NCI-H748 (cell line): Measurements from ENCODE around the gene SLC35E2B.
A peak's percentile ranks its signal among the peaks of the same experiment; 100 is the strongest.
"Not testable (repeated sequence)": the region's sequence is repeated elsewhere in the genome, so short reads cannot be mapped to it uniquely, and the experiment has no call there.

Experiments
- DNase-seq: peaks from one replicate; lab custom pipeline; 2025; ENCODE audit not compliant: unreplicated experiment; lab: John Stamatoyannopoulos, UW

SLC35E2B gene

GRCh38 chr1:1647567-1648241, 44.9 kb downstream of the SLC35E2B start:
- not testable (repeated sequence) for DNase-seq

GRCh38 chr1:1646326-1646725, 46.3 kb downstream of the SLC35E2B start:
- not testable (repeated sequence) for DNase-seq

GRCh38 chr1:1640711-1641461, 51.7 kb downstream of the SLC35E2B start:
- DNase-seq: not testable (repeated sequence)

- not testable (repeated sequence) for DNase-seq
These were observed 52.5 kb downstream of the SLC35E2B start for GRCh38 chr1:1640081-1640480.

- not testable (repeated sequence) for DNase-seq
These were observed 53.2 kb downstream of the SLC35E2B start for GRCh38 chr1:1639368-1639767.

GRCh38 chr1:1638528-1638927, 54.1 kb downstream of the SLC35E2B start:
- DNase-seq: not testable (repeated sequence)

- DNase-seq: not testable (repeated sequence)
These were observed 55.1 kb downstream of the SLC35E2B start for GRCh38 chr1:1637479-1637875.

GRCh38 chr1:1636621-1637478, 55.7 kb downstream of the SLC35E2B start:
- DNase-seq: not testable (repeated sequence)

- DNase-seq: not testable (repeated sequence)
These were observed 58.0 kb downstream of the SLC35E2B start for GRCh38 chr1:1634613-1635012.

- not testable (repeated sequence) for DNase-seq
These were observed 59.2 kb downstream of the SLC35E2B start for GRCh38 chr1:1633409-1633808.

- peak; percentile 37 for DNase-seq
These were observed 60.7 kb downstream of the SLC35E2B start, which contains the start of gene MMP23B for GRCh38 chr1:1631782-1632420. MMP23B (plus strand) TSS chr1:1632173; CDS start chr1:1632219, 46 bp downstream.

GRCh38 chr1:1630965-1631781, 61.4 kb downstream of the SLC35E2B start:
- peak; percentile 36 for DNase-seq

GRCh38 chr1:1630191-1630964, 62.2 kb downstream of the SLC35E2B start:
- peak; percentile 85 for DNase-seq

GRCh38 chr1:1629430-1630190, 63.0 kb downstream of the SLC35E2B start:
- DNase-seq: no peak

GRCh38 chr1:1628754-1629429, 63.7 kb downstream of the SLC35E2B start:
- no peak for DNase-seq

- no peak for DNase-seq
These were observed 64.5 kb downstream of the SLC35E2B start for GRCh38 chr1:1627829-1628753.
